Lung (tissue), 12 donors: ENCODE measurements around the gene RNF144A. TPM values are rescaled to one million over a fixed set of nuclear protein-coding genes. Genes with fewer than 3 reads are reported as not detected.

ENCODE experiments used
- ATAC-seq: fragments of 200-7000 bp; cut with Tn5 transposase; one replicate; pipeline ENCODE4 v1.9.1; 2020; ENCODE audit warnings: moderate number of reproducible peaks; ENCODE audit not compliant: insufficient read depth, low FRiP score
- DNase-seq, 3 donors: peaks; one replicate each; pipeline ENCODE4 v3.0.0-alpha.2; 2013 to 2017
- H3K27ac ChIP-seq, 2 donors: one replicate each; pipeline ENCODE4 v1.5.1; 2013; ENCODE audit warnings: mild to moderate bottlenecking in 2 of 2, moderate library complexity in 2 of 2, control low read depth in 1 of 2, inconsistent platforms in 1 of 2, low read depth in 1 of 2, low read length in 1 of 2
- H3K27me3 ChIP-seq, 3 donors: one replicate each; pipeline ENCODE4 v1.5.1; 2013; ENCODE audit warnings: low read length in 2 of 3; ENCODE audit not compliant: control insufficient read depth in 3 of 3, insufficient read depth in 3 of 3
- H3K36me3 ChIP-seq, 4 donors: one replicate each; pipeline ENCODE4 v1.5.1; 2013; ENCODE audit warnings: low read length in 4 of 4, mild to moderate bottlenecking in 1 of 4, moderate library complexity in 1 of 4; ENCODE audit not compliant: control insufficient read depth in 4 of 4, insufficient read depth in 4 of 4
- H3K4me1 ChIP-seq, 5 donors: one replicate each; pipeline ENCODE4 v1.5.1; 2013; ENCODE audit warnings: low read length in 5 of 5, mild to moderate bottlenecking in 2 of 5, moderate library complexity in 1 of 5; ENCODE audit not compliant: control insufficient read depth in 5 of 5, insufficient read depth in 5 of 5
- H3K4me3 ChIP-seq: one replicate; pipeline ENCODE4 v1.5.1; 2013; ENCODE audit warnings: mild to moderate bottlenecking, control low read depth, moderate library complexity
- H3K9ac ChIP-seq, 2 donors: one replicate each; pipeline ENCODE4 v1.5.1; 2013; ENCODE audit warnings: low read length in 2 of 2, control low read depth in 1 of 2; ENCODE audit not compliant: insufficient read depth in 1 of 2
- H3K9me3 ChIP-seq, 4 donors: one replicate each; pipeline ENCODE4 v1.5.1; 2013; ENCODE audit warnings: low read length in 3 of 4, mild to moderate bottlenecking in 1 of 4, moderate library complexity in 1 of 4; ENCODE audit not compliant: control insufficient read depth in 4 of 4, insufficient read depth in 3 of 4
- CTCF ChIP-seq: IDR thresholded peaks from 2 replicates; pipeline ENCODE4 v1.5.1; 2012; ENCODE audit warnings: mild to moderate bottlenecking; ENCODE audit errors: control extremely low read depth, extremely low read depth
- WGBS, 2 donors: extraction: QIAGEN DNeasy Blood & Tissue Kit; methylation state at CpG; one replicate each; pipeline ENCODE4 v1.1.7; 2013; 5-methylcytosine and 5-hydroxymethylcytosine counted together
- polyA plus RNA-seq, 2 donors: library from polyadenylated mRNA; stranded (reverse); fragments of 200-250 nt; gene quantifications; one replicate each; pipeline ENCODE4 v1.2.1, GENCODE V29; 2013
- total RNA-seq, 2 donors: library from RNA; depleted of rRNA in 1 of 2; stranded (reverse); fragments of >200 nt in 1 of 2; gene quantifications; one replicate each; pipeline ENCODE4 v1.2.1, GENCODE V29; 2014 to 2021
- donor health status: control.
- donor health status: control.
- donor health status: Bipolar disorder and iron deficiency.
- donor health status: healthy.
- donor health status: DM: yes; HTN: yes; CAD: no.

Gene RNF144A
- total and polyA plus RNA-seq, 4 donors: 2.7 to 25.3 (median 5.8) TPM

- Histone ChIP-seq H3K4me1 (peaks cover 7 to 14% (median 12%) of the 10 kb centered on the region in 5 donors), H3K36me3 (no peaks in the 10 kb centered on the region), H3K27me3 (no peaks in the 10 kb centered on the region), H3K4me3 (no peak overlapping the region), H3K9ac (no peak overlapping the region), H3K27ac (no peak overlapping the region), H3K9me3 (no peaks in the 10 kb centered on the region)
- TF ChIP-seq CTCF: no peak
- 68 to 76% methylated on average over 9 of the region's 9 CpGs for WGBS, 2 donors
- DNase-seq (no peak), ATAC-seq (no peak)
Observed at GRCh38 chr2:6957031-6957714, 40.0 kb downstream of the RNF144A start.

GRCh38 chr2:6957910-6958615 is 40.9 kb downstream of the RNF144A start:
- H3K27ac ChIP-seq: no peak overlapping the region
- H3K27me3 ChIP-seq: no peaks in the 10 kb centered on the region
- H3K36me3 ChIP-seq: no peaks in the 10 kb centered on the region
- no peaks in the 10 kb centered on the region for H3K9me3 ChIP-seq
- DNase-seq (no peak), ATAC-seq (no peak)
- WGBS, 2 donors: 93 to 95% methylated on average over 15 of the region's 15 CpGs
- no peak overlapping the region for H3K9ac ChIP-seq
- H3K4me3 ChIP-seq: no peak overlapping the region
- H3K4me1 ChIP-seq: peaks cover 7 to 14% (median 12%) of the 10 kb centered on the region in 5 donors
- TF ChIP-seq CTCF: no peak

- Histone ChIP-seq H3K27ac (no peak overlapping the region), H3K4me3 (no peak overlapping the region), H3K27me3 (no peaks in the 10 kb centered on the region), H3K9me3 (no peaks in the 10 kb centered on the region), H3K36me3 (no peaks in the 10 kb centered on the region), H3K9ac (no peak overlapping the region), H3K4me1 (peaks cover 7 to 14% (median 12%) of the 10 kb centered on the region in 5 donors)
- ATAC-seq (no peak), DNase-seq (no peak)
- TF ChIP-seq CTCF: no peak
- WGBS, 2 donors: 95 to 98% methylated on average over 10 of the region's 10 CpGs
Observed at GRCh38 chr2:6958616-6959235, 41.5 kb downstream of the RNF144A start.
